GM19239 (cell line): ENCODE results near the gene NCKAP5.
A peak's percentile ranks its signal among the peaks of the same experiment; 100 is the strongest.
"Not testable (repeated sequence)": the region's sequence is repeated elsewhere in the genome, so short reads cannot be mapped to it uniquely, and the experiment has no call there.

Experiments
- DNase-seq: peaks from one replicate; pipeline ENCODE4 v3.0.0; 2011; ENCODE audit warnings: low spot score; ENCODE audit not compliant: insufficient read length
- FAIRE-seq: peaks from 2 replicates; lab custom pipeline; 2011; peaks lifted over from hg19 to GRCh38; lab: Jason Lieb, UNC

Gene NCKAP5

GRCh38 chr2:133252780-133253355, 315.4 kb downstream of the NCKAP5 start:
- FAIRE-seq: no peak
- DNase-seq: no peak

DNA sequence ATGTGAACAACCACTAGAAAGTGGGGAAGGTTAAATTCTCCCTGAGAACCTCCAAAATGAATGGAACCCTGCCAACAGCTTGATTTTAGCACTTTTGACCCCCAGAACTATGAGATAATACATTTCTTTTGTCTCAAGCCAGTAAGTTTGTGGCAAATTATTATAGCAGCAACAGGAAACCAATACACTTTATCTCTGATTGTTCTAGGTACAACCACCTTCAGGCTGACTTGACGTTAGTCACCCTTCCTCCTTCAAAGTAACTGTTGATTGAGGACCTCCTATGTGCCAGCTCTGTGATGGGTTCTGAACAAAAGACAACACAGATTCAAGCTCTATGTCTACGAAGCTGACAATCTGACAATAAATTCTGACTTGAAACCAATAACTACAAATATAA, 318.9 kb downstream of the NCKAP5 start:
- DNase-seq: no peak
- FAIRE-seq: no peak

DNA sequence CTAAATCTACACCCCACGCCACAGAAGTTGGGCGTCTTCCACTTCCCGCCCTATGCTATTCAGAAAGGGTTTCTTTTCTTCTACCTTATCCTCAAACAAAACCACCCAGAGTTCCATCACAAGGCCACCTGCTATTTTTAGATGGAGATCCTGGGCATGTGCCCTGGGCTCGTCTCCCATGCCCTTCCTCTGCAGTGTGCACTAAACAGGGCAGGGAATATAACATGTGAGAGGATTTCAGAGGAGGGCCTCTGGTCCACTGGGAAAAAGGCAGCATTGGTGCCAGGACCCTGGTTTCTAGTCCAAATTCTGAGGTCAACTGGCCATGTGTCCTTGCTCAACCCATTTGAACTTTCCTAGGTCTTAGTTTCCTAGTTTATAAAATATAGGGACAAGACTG, 320.0 kb downstream of the NCKAP5 start:
- DNase-seq (no peak), FAIRE-seq (no peak)

GRCh38 chr2:133247631-133248030, 320.6 kb downstream of the NCKAP5 start:
- FAIRE-seq (peak; percentile 61), DNase-seq (no peak)

DNA sequence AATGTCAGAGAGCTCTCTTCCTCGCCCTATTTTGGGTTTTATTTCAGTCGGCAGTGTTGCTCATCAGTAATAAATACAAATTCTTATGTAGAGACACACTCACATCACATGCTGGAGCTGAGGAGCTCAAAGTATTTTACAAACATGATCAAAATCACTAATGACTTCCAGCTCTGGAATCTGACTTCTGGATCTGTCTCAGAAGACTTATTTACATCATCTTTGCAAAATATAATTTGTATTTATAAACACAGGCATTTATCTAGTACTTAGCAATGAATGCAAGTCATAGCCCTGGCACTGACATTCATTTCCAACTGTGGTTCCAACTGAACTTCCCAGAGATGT, 327.1 kb downstream of the NCKAP5 start:
- DNase-seq (no peak), FAIRE-seq (no peak)

DNA sequence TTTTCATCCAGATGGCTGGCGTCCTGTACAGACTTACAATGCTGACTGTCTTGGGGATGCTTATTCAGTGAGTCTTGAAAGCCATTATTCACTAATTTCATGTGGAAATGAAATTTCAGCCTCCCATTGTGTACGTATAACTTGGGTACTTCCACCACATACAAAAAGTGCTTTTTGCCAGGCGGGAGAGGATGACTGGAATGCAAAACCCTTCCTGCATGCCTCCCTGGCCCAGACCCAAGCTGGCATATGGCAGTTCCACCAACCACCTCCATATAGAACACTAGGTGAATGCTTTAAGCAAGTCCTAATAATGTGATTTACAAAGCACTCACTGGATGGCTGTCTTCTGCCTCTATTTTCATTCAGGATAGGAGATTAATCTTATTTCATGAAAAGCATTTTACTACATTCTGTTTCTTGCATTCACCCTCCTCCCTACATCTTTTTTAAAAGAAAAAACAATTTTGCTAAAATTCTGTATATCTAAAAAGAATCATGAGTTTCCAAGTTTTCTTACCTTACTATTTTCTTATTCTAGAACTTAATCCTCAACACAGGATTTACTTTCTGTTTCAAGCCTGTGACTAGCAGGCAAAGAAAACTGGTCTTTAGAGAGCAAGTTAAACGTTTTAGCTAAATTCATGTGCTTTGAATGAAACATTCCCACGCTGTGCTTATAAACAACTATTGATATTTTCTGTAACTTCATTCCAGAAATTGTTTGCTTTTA, 327.6 kb downstream of the NCKAP5 start:
- FAIRE-seq (no peak), DNase-seq (no peak)

DNA sequence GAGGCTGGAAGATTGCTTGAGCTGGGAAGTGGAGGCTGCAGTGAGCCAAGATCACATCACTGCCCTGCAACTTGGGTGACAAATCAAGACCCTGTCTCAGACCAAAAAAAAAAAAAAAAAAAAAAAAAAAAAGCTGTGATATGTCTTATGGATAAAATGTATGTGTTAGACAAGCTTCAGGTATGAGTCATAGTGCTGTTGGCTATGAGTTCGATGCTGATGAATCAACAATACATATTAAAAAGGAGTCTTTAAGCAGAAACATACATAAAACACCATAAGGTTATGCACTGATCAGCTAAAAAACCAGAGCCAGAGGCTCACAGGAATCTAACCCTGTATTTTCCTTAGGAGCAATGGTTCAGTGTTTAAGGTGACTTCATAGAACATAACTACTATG, 332.3 kb downstream of the NCKAP5 start:
- FAIRE-seq: no peak
- DNase-seq: no peak

DNA sequence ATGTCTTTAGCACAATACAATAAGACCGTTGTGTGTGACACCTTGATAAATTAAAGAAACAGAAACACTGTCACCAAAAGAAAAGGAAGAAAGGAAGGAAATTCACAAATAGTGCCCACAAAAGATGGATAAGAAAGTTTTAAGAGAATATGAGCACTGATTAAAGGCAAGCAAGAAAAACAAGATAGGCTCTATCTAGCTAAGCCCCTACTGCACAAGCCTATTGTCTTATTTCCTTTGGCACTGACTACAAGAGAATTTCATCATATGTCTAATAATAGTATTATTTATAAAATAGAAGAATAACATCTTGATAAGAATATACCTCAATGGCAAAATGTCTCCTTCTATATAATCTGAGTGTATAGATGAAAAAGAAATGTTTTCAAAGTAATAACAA, 335.7 kb downstream of the NCKAP5 start:
- no peak for DNase-seq
- no peak for FAIRE-seq

GRCh38 chr2:133231264-133231663, 337.0 kb downstream of the NCKAP5 start:
- FAIRE-seq: no peak
- DNase-seq: no peak

GRCh38 chr2:133229974-133230373, 338.3 kb downstream of the NCKAP5 start:
- FAIRE-seq: no peak
- DNase-seq: no peak

GRCh38 chr2:133223226-133223625, 345.0 kb downstream of the NCKAP5 start:
- DNase-seq (no peak), FAIRE-seq (no peak)

- FAIRE-seq: no peak
- no peak for DNase-seq
Measured at GRCh38 chr2:133221398-133221797, 346.9 kb downstream of the NCKAP5 start.

DNA sequence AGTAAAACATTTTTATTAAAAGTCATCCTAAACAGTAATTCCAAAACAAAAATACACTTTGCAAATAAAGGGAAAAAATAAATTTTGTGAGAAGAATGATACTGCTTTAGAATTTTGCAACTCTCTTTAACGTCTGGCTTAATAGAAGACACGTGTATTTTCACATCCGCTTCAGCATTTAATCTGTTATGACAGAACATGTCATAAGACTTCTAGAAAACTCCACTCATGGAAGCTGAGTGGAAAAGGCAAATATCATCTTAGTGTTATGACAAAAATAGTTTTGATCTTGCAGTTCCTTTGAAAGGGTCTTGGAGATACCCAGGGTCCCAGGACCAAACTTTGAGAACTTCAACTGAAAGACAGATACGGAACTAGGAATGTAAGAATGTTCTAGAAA, 350.1 kb downstream of the NCKAP5 start:
- no peak for FAIRE-seq
- no peak for DNase-seq

- DNase-seq (no peak), FAIRE-seq (no peak)
Measured at GRCh38 chr2:133215477-133215876, 352.8 kb downstream of the NCKAP5 start.

GRCh38 chr2:133213651-133214050, 354.6 kb downstream of the NCKAP5 start:
- FAIRE-seq (no peak), DNase-seq (no peak)

DNA sequence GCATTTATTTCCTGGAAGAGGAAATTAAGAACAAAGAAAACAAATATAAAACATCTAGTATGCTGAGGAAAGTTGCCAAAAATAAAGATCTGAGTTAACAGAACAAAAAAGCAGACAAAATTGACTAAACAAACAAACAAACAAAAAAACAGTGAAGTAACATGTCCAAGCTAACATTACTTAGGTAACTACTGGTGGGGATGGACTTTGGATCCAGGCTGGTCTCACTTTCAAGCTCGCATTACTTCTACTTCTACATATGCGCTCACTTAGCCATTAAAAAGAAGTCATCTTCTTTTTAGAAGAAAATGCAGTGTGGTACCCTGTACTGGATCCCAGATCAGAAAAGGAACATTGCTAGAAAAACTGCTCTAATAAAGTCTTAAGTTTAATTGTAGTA, 358.9 kb downstream of the NCKAP5 start:
- DNase-seq (no peak), FAIRE-seq (no peak)

DNA sequence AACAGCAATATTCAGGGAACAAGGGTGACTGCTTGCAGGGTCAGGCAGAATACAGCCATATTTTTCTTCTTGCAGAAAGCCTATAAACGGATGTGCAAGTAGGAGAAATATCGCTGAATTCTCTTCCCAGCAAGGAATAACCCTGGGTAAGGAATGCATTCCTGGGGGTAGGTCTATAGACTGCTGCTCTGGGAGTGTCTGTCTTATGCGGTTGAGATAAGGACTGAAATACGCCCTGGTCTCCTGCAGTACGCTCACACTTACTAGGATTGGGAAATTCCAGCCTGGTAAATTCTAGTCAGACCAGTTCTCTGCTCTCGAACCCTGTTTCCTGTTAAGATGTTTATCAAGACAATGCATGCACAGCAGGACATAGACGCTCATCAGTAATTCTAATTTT, 361.6 kb downstream of the NCKAP5 start:
- DNase-seq, FAIRE-seq: not testable (repeated sequence)

DNA sequence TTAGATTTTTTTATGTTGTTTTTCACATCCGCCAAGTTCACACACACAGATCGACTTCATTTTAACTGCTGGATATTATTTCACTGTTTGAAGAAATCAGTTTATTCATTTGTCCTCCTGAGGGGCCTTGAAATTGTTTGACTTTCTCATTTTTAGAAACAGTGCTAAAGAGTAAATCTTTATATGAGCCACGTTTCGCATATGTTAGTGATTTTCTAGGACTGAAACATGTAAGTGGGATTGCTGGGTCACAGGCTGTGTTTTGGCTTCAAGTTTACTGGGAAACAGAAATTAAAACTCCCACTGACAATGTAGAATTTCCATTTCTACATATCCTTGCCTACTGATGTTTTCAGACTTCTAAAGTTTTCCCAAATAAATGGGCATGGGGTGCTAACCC, 363.8 kb downstream of the NCKAP5 start:
- FAIRE-seq: no peak
- no peak for DNase-seq

DNA sequence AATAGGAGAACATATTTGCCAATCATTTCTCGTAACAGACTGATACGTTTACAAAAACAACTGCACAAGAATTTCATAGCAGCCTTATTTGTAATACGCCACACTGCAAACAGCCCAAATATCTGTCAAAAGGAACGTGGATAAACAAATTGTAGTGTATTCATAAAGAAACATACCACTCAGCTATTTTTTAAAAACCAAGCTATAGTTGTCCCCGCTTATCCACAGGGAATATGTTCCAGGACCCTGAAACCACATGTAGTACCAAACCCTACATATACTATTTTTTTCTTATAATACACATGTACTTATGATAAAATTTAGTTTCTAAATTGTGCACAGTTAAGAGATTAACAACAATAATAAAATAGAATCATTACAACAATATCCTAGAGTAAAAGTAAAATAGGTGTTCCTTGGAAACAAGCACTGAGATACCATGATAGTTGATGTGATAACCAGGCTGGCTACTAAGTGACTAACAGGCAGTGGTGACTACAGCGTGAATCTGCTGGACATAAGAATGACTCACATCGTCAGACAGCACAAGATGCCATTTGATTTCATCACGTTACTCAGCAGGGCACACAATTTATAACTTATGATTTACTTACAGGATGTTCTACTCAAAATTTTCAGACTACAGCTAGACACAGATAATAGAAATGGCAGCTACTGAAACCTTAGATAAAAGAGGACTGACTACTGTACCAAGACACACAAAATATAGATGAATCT, 367.4 kb downstream of the NCKAP5 start:
- FAIRE-seq (no peak), DNase-seq (no peak)

DNA sequence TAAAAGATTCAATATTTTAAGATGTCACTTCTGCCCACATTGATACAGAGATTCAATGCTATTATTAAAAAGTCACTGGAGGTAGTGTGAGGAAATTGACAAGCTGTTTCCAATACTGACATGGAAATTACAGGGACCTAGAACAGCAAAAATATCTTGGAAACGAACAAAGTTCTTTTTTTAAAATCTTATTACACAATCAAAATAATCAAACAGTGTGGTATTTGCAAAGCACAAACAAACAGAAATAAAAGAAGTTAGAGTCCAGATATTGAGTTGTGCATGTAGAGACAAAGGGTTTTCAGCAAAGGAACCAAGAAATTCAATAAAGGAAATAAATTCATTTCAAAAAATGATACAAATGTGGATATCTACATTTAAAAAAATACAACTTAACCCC, 369.6 kb downstream of the NCKAP5 start:
- FAIRE-seq: no peak
- DNase-seq: no peak

DNA sequence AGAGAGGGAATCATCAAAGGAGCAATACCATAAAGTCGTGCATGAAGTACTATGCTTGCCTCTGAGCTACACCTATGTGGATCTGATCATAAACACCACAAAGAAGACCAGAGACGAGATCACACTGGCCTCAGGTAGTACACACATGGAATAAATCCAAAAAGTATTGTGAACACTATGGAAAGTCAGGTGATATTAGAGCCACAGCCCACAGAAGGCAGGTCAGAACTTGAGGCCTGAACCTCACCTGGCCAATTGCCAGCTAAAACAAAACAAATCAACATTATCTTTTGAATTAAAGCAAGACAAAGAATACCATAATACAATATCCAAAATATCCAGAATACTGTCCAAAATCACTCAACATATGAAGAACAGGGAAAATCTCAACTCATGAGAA, 371.1 kb downstream of the NCKAP5 start:
- no peak for FAIRE-seq
- no peak for DNase-seq
